Fibroblast of lung (primary cell): Measurements from ENCODE around the gene PDP2. TPM values are rescaled to one million over a fixed set of nuclear protein-coding genes. Genes with fewer than 3 reads are reported as not detected.
"Not testable (repeated sequence)": the region's sequence is repeated elsewhere in the genome, so short reads cannot be mapped to it uniquely, and the experiment has no call there.

ENCODE experiments used
- DNase-seq, 2 donors: peaks; one replicate each; pipeline versions ENCODE4 v3.0.0 to v3.0.0-alpha.2; 2010; ENCODE audit warnings: low read depth in 2 of 2
- H2AFZ ChIP-seq: 2 replicates; pipeline ENCODE4 v1.5.1; 2012; ENCODE audit warnings: low read length, control low read depth, inconsistent platforms
- H3K27ac ChIP-seq: 2 replicates; pipeline ENCODE4 v1.5.1; 2011; ENCODE audit warnings: low read length, control low read depth; ENCODE audit not compliant: insufficient read depth
- H3K27me3 ChIP-seq: 2 replicates; pipeline ENCODE4 v1.5.1; 2011; ENCODE audit warnings: mild to moderate bottlenecking, low read length; ENCODE audit not compliant: control insufficient read depth, insufficient read depth
- H3K36me3 ChIP-seq: 2 replicates; pipeline ENCODE4 v1.5.1; 2011; ENCODE audit warnings: low read length; ENCODE audit not compliant: control insufficient read depth, insufficient read depth
- H3K4me1 ChIP-seq: 2 replicates; pipeline ENCODE4 v1.5.1; 2011; ENCODE audit warnings: low read length; ENCODE audit not compliant: control insufficient read depth, insufficient read depth; ENCODE audit errors: extremely low read depth
- H3K4me2 ChIP-seq: 2 replicates; pipeline ENCODE4 v1.5.1; 2011; ENCODE audit warnings: low read length, control low read depth; ENCODE audit not compliant: insufficient read depth; ENCODE audit errors: extremely low read depth
- H3K4me3 ChIP-seq, 4 experiments: fragments of 200-600 bp in 1 of 4; sonication (generic) in 1 of 4; replicated peaks in 1 of 4; 2 replicates each; pipeline ENCODE4 v1.5.1; 2011 to 2016; ENCODE audit warnings: low read length in 4 of 4, low read depth in 3 of 4, mild to moderate bottlenecking in 3 of 4, control low read depth in 2 of 4, inconsistent platforms in 1 of 4, mixed read lengths in 1 of 4; ENCODE audit not compliant: insufficient read depth in 1 of 4; ENCODE audit errors: control extremely low read depth in 1 of 4
- H3K79me2 ChIP-seq: 2 replicates; pipeline ENCODE4 v1.5.1; 2012; ENCODE audit warnings: mild to moderate bottlenecking, low read length, inconsistent platforms; ENCODE audit not compliant: control insufficient read depth, insufficient read depth
- H3K9ac ChIP-seq: 2 replicates; pipeline ENCODE4 v1.5.1; 2011; ENCODE audit warnings: mild to moderate bottlenecking, low read length, control low read depth; ENCODE audit not compliant: insufficient read depth
- H3K9me3 ChIP-seq: 2 replicates; pipeline ENCODE4 v1.5.1; 2012; ENCODE audit warnings: low read depth, low read length; ENCODE audit not compliant: control insufficient read depth, insufficient read depth
- H4K20me1 ChIP-seq: 2 replicates; pipeline ENCODE4 v1.5.1; 2011; ENCODE audit warnings: low read length; ENCODE audit not compliant: control insufficient read depth, insufficient read depth; ENCODE audit errors: extremely low read depth
- EZH2 ChIP-seq: IDR thresholded peaks from 2 replicates; pipeline ENCODE4 v1.5.1; 2012; ENCODE audit warnings: low read length, control low read depth, mild to moderate bottlenecking; ENCODE audit errors: missing control alignments
- polyA plus RNA-seq, 2 donors: library from polyadenylated mRNA; depleted of rRNA in 1 of 2; stranded (reverse) in 1 of 2; unstranded in 1 of 2; fragments of >200 nt; gene quantifications; 2 replicates each; pipeline ENCODE4 v1.2.1, GENCODE V29; 2011 to 2012; ENCODE audit warnings: missing spikeins in 1 of 2
- total RNA-seq: library from RNA; depleted of rRNA; stranded (reverse); fragments of >200 nt; gene quantifications from 2 replicates; pipeline ENCODE4 v1.2.1, GENCODE V29; 2014
- TF ChIP-seq, protein P1 (sequence below), 2 donors: IDR thresholded peaks in 1 of 2; conservative IDR thresholded peaks in 1 of 2; 1 replicate in 1 of 2; 2 replicates in 1 of 2; pipeline ENCODE4 v1.5.1; 2011 to 2012; ENCODE audit warnings: low read length in 2 of 2, control low read depth in 1 of 2, inconsistent platforms in 1 of 2, low read depth in 1 of 2, mild to moderate bottlenecking in 1 of 2

PDP2 gene
- total and polyA plus RNA-seq, 2 donors (not counting 1 experiment from before 2014, with no cell fraction given) = 10.9 to 11.6 TPM

DNA sequence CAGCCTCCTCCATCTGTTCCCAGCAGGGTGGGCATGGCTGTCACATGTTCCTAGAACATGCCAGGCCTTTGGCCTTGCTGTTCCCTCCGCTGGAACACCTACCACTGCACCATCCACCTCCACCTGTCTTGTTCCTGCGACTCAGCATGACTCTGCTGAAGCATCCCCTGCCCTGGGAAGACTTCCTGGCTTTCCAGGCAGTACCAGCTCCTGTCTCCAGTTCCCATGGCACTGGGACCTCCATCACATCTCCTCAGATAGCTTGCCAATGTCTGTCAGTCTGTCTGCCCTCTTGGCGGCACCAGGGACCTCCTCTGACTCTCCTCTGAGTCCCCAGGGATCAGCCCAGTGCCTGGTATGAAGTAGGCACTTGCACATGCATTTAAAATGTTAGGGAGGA lies 15.7 kb downstream of the PDP2 start:
- Histone ChIP-seq H3K9ac (no peak overlapping the region), H3K9me3 (no peaks in the 10 kb centered on the region), H4K20me1 (no peaks in the 10 kb centered on the region), H3K4me1 (peaks cover 20% of the 10 kb centered on the region), H3K4me2 (no peak overlapping the region), H3K27ac (no peak overlapping the region), H3K36me3 (no peaks in the 10 kb centered on the region), H3K27me3 (no peaks in the 10 kb centered on the region), H3K79me2 (no peaks in the 10 kb centered on the region), H2AFZ (no peak overlapping the region), H3K4me3 (no peak overlapping the region)
- TF ChIP-seq, protein P1, sequence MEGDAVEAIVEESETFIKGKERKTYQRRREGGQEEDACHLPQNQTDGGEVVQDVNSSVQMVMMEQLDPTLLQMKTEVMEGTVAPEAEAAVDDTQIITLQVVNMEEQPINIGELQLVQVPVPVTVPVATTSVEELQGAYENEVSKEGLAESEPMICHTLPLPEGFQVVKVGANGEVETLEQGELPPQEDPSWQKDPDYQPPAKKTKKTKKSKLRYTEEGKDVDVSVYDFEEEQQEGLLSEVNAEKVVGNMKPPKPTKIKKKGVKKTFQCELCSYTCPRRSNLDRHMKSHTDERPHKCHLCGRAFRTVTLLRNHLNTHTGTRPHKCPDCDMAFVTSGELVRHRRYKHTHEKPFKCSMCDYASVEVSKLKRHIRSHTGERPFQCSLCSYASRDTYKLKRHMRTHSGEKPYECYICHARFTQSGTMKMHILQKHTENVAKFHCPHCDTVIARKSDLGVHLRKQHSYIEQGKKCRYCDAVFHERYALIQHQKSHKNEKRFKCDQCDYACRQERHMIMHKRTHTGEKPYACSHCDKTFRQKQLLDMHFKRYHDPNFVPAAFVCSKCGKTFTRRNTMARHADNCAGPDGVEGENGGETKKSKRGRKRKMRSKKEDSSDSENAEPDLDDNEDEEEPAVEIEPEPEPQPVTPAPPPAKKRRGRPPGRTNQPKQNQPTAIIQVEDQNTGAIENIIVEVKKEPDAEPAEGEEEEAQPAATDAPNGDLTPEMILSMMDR (conservative IDR thresholded peaks at IDR 0.05 in 1 of 2, IDR thresholded peaks at IDR 0.05 in 1 of 2; ENCODE audit: low read depth in 1 of 2, low read length in 2 of 2) = no peak
- no peak for DNase-seq

DNA sequence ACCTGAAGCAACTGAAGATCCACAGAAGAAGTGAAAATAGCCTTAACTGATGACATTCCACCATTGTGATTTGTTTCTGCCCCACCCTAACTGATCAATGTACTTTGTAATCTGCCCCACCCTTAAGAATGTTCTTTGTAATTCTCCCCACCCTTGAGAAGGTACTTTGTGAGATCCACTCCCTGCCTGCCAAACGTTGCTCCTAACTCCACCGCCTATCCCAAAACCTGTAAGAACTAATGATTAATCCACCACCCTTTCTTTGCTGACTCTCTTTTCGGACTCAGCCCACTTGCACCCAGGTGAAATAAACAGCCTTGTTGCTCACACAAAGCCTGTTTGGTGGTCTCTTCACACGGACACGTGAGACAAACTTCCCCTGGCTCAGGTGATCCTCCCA lies 16.4 kb downstream of the PDP2 start:
- not testable (repeated sequence) for H3K4me3 ChIP-seq, H3K36me3 ChIP-seq, H4K20me1 ChIP-seq, H3K79me2 ChIP-seq, H3K27me3 ChIP-seq, H3K9ac ChIP-seq, H2AFZ ChIP-seq, H3K27ac ChIP-seq, H3K4me2 ChIP-seq, DNase-seq, H3K9me3 ChIP-seq
- H3K4me1 ChIP-seq = peaks cover 21% of the 10 kb centered on the region

DNA sequence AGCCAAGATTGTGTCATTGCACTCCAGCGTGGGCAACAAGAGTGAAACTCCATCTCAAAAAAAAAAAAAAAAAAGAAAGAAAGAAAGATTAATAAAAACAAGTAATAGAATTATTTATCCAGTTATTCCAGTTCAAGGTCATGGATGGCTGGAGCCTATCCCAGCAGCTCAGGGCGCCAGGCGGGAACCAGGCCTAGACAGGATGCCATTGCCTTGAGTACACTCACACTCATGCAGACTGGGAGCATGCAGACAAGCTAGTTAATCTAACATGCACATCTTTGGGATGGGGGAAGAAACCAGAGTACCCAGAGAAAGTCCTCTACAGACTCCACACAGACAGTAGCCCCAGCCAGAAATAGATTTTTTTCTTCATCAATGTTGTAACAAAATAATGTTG lies 17.9 kb downstream of the PDP2 start:
- H3K9ac ChIP-seq = no peak overlapping the region
- no peaks in the 10 kb centered on the region for H3K9me3 ChIP-seq
- no peak for TF ChIP-seq EZH2
- TF ChIP-seq, protein P1 (conservative IDR thresholded peaks at IDR 0.05 in 1 of 2, IDR thresholded peaks at IDR 0.05 in 1 of 2; ENCODE audit: low read depth in 1 of 2, low read length in 2 of 2) = no peak
- peak; percentile 55 to 61 for DNase-seq
- no peak overlapping the region for H2AFZ ChIP-seq
- no peaks in the 10 kb centered on the region for H3K79me2 ChIP-seq
- H3K36me3 ChIP-seq = no peaks in the 10 kb centered on the region
- H3K4me2 ChIP-seq = no peak overlapping the region
- H3K27ac ChIP-seq = no peak overlapping the region
- H4K20me1 ChIP-seq = no peaks in the 10 kb centered on the region
- peaks cover 21% of the 10 kb centered on the region for H3K4me1 ChIP-seq
- no peak overlapping the region for H3K4me3 ChIP-seq
- H3K27me3 ChIP-seq = no peaks in the 10 kb centered on the region

DNA sequence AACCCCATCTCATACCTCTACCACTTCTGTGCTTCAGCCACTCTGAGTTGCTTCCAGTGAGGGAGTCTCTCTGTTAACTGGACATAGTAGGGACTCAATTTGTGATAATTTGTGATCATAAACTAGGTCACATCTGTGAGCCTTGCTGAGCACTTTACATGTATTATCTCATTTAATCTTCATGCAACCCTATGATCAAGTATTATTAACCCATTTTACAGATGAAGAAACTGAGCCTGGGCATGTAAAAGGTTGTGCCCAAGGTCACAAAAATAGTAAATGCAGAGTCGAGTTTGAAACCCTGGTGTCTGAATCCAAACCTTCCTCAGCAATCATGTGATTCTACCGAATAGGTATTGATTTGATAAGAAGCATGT lies 18.6 kb downstream of the PDP2 start:
- H3K9ac ChIP-seq = no peak overlapping the region
- no peaks in the 10 kb centered on the region for H3K9me3 ChIP-seq
- no peaks in the 10 kb centered on the region for H3K36me3 ChIP-seq
- no peak overlapping the region for H3K27ac ChIP-seq
- DNase-seq = no peak
- no peaks in the 10 kb centered on the region for H3K27me3 ChIP-seq
- H2AFZ ChIP-seq = no peak overlapping the region
- no peaks in the 10 kb centered on the region for H4K20me1 ChIP-seq
- no peak for TF ChIP-seq EZH2
- TF ChIP-seq, protein P1 (conservative IDR thresholded peaks at IDR 0.05 in 1 of 2, IDR thresholded peaks at IDR 0.05 in 1 of 2; ENCODE audit: low read depth in 1 of 2, low read length in 2 of 2) = no peak
- H3K4me1 ChIP-seq = peaks cover 28% of the 10 kb centered on the region
- no peaks in the 10 kb centered on the region for H3K79me2 ChIP-seq
- no peak overlapping the region for H3K4me3 ChIP-seq
- H3K4me2 ChIP-seq = no peak overlapping the region
